Fibroblast of the aortic adventitia (primary cell): ENCODE results near the gene ASPDH. TPM values are rescaled to one million over a fixed set of nuclear protein-coding genes. Genes with fewer than 3 reads are reported as not detected.

ENCODE experiments used
- DNase-seq: peaks from one replicate; pipeline ENCODE4 v3.0.0-alpha.2; 2010; ENCODE audit warnings: low read depth
- H3K4me3 ChIP-seq: 2 replicates; pipeline ENCODE4 v1.5.1; 2011; ENCODE audit warnings: low read depth, mild to moderate bottlenecking, control low read depth, low read length, moderate library complexity
- CTCF ChIP-seq: IDR thresholded peaks from 2 replicates; pipeline ENCODE4 v1.5.1; 2011; ENCODE audit warnings: mild to moderate bottlenecking, low read length, control low read depth, inconsistent platforms; ENCODE audit not compliant: insufficient read depth
- total RNA-seq: library from RNA; depleted of rRNA; stranded (reverse); fragments of >200 nt; gene quantifications from 2 replicates; pipeline ENCODE4 v1.2.3, GENCODE V29; 2012; ENCODE audit warnings: low replicate concordance

The ASPDH gene
- total RNA-seq, 1 donor = not detected

- H3K4me3 ChIP-seq = no peak overlapping the region
- no peak for DNase-seq
- TF ChIP-seq CTCF = no peak
Measured at GRCh38 chr19:50501568-50502475, 11.9 kb downstream of the ASPDH start.

- no peak for DNase-seq
- no peak for TF ChIP-seq CTCF
- H3K4me3 ChIP-seq = no peak overlapping the region
Measured at GRCh38 chr19:50501186-50501567, 12.5 kb downstream of the ASPDH start.

- TF ChIP-seq CTCF = no peak
- no peak for DNase-seq
- H3K4me3 ChIP-seq = no peak overlapping the region
Measured at GRCh38 chr19:50500753-50501151, 13.0 kb downstream of the ASPDH start.

DNA sequence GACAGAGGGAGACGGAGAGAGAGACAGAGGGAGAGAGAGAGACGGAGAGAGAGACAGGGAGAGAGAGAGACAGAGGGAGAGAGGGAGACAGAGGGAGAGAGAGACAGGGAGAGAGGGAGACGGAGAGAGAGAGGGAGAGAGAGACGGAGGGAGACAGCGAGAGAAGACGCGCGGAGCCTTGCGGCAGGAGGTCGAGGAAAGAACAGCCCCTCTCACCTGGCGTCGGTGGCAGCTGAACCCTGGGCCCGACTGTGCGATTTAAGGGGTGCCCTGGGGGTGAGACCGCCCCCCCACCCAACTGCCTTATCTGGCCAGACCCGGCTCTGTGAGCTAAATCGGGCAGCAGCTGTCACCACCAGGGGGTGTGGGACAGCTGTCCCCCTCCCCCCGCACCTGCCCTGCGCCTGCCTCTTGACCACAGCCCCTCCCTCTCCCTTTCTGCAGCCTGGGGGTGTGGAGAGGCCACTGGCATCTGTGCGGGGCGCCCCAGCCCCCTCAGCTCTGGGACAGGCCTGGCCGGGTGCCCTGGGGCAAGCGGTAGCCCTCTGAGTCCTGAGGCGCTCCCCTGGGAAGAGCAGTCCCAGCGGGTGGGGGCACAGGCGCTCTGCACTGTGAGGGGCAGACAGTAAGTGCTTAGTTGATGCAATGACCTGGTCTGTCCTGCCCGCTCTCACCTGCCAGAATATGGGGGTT, 13.5 kb downstream of the ASPDH start:
- TF ChIP-seq CTCF = no peak
- no peak for DNase-seq
- H3K4me3 ChIP-seq = no peak overlapping the region

DNA sequence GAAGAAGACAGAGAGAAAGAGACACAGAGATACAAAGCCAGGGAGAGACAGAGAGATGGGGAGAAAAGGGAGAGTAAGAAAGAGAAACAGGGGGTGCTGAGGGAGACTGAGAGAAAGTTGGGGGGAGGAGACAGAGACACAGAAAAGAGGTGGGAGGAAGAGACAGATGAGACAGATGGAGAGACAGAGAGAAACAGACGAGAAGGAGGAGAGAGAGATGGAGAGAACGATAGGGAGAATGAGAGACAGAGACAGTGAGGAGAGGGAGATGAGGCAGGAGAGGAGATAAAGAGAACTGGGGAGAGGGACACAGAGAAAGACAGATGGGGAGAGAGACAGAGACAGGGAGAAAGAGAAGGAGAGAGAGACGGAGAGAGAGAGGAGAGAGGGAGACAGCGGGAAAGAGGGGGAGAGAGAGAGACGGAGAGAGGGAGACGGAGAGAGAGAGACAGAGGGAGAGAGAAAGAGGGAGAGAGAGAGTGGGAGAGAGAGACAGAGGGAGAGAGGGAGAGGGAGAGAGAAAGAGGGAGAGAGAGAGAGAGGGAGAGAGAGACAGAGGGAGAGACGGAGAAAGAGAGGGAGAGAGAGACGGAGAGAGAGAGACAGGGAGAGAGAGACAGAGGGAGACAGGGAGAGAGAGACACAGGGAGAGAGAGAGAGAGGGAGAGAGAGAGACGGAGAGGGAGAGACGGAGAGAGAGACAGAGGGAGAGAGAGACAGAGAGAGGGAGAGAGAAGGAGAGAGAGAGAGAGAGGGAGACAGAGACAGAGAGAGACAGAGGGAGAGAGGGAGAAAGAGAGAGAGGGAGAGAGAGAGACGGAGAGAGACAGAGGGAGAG, 15.3 kb downstream of the ASPDH start:
- no peak for DNase-seq
- no peak overlapping the region for H3K4me3 ChIP-seq
- no peak for TF ChIP-seq CTCF

DNA sequence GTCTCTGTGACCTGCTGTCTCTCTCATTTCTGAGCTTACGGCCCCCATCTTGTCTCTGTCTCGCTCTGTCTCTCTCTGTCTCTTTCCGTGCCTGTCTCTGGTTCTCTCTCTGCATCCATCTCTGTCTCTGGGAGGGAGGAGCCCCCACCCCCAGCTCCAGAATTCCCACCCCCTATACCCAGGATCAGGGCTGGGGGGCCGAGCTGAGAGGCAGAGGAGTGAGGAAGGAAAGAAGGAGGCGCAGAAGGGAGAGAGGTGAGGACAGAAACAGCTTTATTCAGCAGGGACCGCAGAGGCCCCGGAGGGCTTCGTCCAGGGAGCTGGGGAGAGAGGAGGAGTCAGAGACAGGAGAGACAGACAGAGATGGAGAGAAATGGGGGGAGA, 16.7 kb downstream of the ASPDH start:
- DNase-seq = no peak
- no peak for TF ChIP-seq CTCF

More for the DNA sequence above, 16.7 kb downstream of the ASPDH start:
- no peak overlapping the region for H3K4me3 ChIP-seq
